MCF 10A (cell line): ENCODE results near the gene LSM11. TPM values are rescaled to one million over a fixed set of nuclear protein-coding genes. Genes with fewer than 3 reads are reported as not detected.
"Not testable (repeated sequence)": the region's sequence is repeated elsewhere in the genome, so short reads cannot be mapped to it uniquely, and the experiment has no call there.

Source experiments
- Bru-seq: library from RNA; stranded (reverse); fragments of 400-500 nt; gene quantifications from one replicate; lab custom pipeline; 2021; lab: Mats Ljungman, UMichigan
- BruChase-seq, 2 experiments: library from RNA; stranded (reverse); fragments of 400-500 nt; gene quantifications; one replicate each; lab custom pipeline; 2021; lab: Mats Ljungman, UMichigan
- BruUV-seq: library from RNA; stranded (reverse); fragments of 400-500 nt; replicated peaks from 2 replicates; lab custom pipeline; 2021; lab: Mats Ljungman, UMichigan
- CTCF ChIA-PET: fragments of 300-600 bp; sonication (Branson Sonifier 250); formaldehyde crosslinking; extraction: SDS; loops from one replicate; lab custom pipeline; 2021; ENCODE audit warnings: antibody characterized with exemption, inconsistent platforms; lab: Yijun Ruan, JAX
- POLR2A ChIA-PET: fragments of 300-600, 350-650 bp; sonication (Branson Sonifier 250); formaldehyde crosslinking; extraction: SDS; loops from one replicate; lab custom pipeline; 2020; ENCODE audit warnings: antibody characterized with exemption, inconsistent platforms; lab: Yijun Ruan, JAX
- DNase-seq: peaks from one replicate; pipeline ENCODE4 v3.0.0-alpha.2; 2018; ENCODE audit not compliant: unreplicated experiment
- H3K27ac Mint-ChIP-seq: one replicate; pipeline ENCODE4 v1.8.0; 2022; ENCODE audit warnings: mild to moderate bottlenecking, low read depth, mixed read lengths; ENCODE audit not compliant: unreplicated experiment
- H3K27me3 Mint-ChIP-seq: one replicate; pipeline ENCODE4 v1.8.0; 2022; ENCODE audit warnings: mixed read lengths; ENCODE audit not compliant: insufficient read depth, unreplicated experiment
- H3K36me3 Mint-ChIP-seq: one replicate; pipeline ENCODE4 v1.8.0; 2022; ENCODE audit warnings: mild to moderate bottlenecking, moderate library complexity, mixed read lengths; ENCODE audit not compliant: insufficient read depth, unreplicated experiment
- H3K4me1 Mint-ChIP-seq: one replicate; pipeline ENCODE4 v1.8.0; 2022; ENCODE audit warnings: mixed read lengths; ENCODE audit not compliant: insufficient read depth, unreplicated experiment
- H3K4me3 Mint-ChIP-seq: one replicate; pipeline ENCODE4 v1.8.0; 2022; ENCODE audit warnings: mild to moderate bottlenecking, moderate library complexity, mixed read lengths; ENCODE audit not compliant: unreplicated experiment
- H3K9me3 Mint-ChIP-seq: one replicate; pipeline ENCODE4 v1.8.0; 2022; ENCODE audit warnings: mixed read lengths; ENCODE audit not compliant: unreplicated experiment
- intact Hi-C: fragments of 100-400 bp; cut with micrococcal nuclease; formaldehyde crosslinking; loops from 2 replicates; pipeline ENCODE4 v1.14.1; 2022
- long read RNA-seq: library from polyadenylated mRNA; stranded (forward); transcript quantifications from one replicate; pipeline ENCODE4 v2.0.0, GENCODE V29; 2022
- total RNA-seq: library from RNA; stranded (reverse); gene quantifications from 2 replicates; pipeline ENCODE4 v1.2.3, GENCODE V29; 2022
- TF ChIP-seq, protein P1 (sequence below): fragments of 200-600 bp; IDR thresholded peaks from one replicate; pipeline ENCODE4 v1.8.0; 2022; ENCODE audit warnings: antibody characterized with exemption, mild to moderate bottlenecking; ENCODE audit not compliant: unreplicated experiment

LSM11 gene
- total RNA-seq, result 3.4 and 4.5 TPM in 2 replicates
- percentile 60 among the genes with signal in this experiment for Bru-seq, nascent RNA
- BruChase-seq, experiment 1, labeled RNA remaining after a 6-hour chase, result percentile 70 among the genes with signal in this experiment
- percentile 81 among the genes with signal in this experiment for BruChase-seq, experiment 2, labeled RNA remaining after a 2-hour chase
- long read RNA-seq, full-length matches to known transcripts, result 3 of 3 reads
- long read RNA-seq, partial matches to known transcripts, result 0 of 3 reads
- long read RNA-seq, other reads (novel, unspliced or antisense), result 0 of 3 reads

DNA sequence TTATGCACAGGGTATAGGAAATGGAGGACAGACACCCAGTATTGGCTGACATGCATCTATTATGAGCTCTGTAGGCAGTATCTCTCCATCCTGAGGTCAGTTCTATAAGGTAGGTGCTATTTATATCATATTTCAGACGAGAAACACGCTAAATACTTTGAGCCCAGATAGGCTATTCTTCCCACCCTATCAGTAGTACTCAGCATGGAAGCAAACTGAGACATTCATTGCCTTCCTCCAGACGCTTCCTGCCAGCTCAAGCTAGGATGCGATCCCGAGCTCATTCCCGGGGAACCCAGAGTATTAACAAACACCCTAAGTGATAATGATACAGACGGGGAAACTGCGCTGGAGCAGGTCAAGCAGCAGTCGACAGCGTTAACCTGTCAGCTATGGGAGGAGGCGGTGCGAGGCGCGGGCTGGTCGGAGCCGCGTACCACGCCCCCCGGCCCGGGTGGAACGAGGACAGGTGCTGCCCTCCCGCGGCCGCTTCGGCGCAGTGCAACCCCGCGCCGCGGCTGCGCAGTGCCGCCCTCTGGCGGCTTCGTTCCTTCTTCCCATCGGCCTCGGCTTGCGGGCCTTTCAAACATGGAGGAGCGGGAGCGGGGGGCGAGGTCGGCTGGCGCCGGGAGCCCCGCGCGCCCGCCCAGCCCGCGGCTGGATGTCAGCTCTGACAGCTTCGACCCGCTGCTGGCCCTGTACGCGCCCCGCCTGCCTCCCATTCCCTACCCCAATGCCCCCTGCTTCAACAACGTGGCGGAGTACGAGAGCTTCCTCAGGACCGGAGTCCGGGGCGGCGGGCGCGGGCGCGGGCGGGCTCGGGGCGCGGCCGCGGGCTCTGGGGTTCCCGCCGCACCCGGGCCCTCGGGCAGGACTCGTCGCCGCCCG, at the start of gene LSM11:
LSM11 (plus strand) TSS at position 550 of the 888 bp plus-strand sequence; CDS start at position 589, 39 bp downstream.
- H3K27me3 Mint-ChIP-seq, result no peaks in the 10 kb centered on the region
- intact Hi-C loops, result loop anchor here (1.0 kb wide), 6 partner anchors 74 to 594 kb away; no protein-coding TSS in a partner anchor
- peak within 1 kb of the TSS; percentile 68 for H3K27ac Mint-ChIP-seq
- H3K4me3 Mint-ChIP-seq, result peak within 1 kb of the TSS; percentile 78
- CTCF ChIA-PET, result interaction anchor here (0.5 to 8.6 kb wide), 87 partner anchors 11 to 1652 kb away, joined by 3 to 177 read pairs (median 3); partner anchors contain the start of gene THG1L
- POLR2A ChIA-PET, result interaction anchor here (0.7 to 1.5 kb wide), 9 partner anchors 9 to 1389 kb away, joined by 3 to 17 read pairs (median 4); partner anchors contain the start of gene THG1L
- no peaks in the 10 kb centered on the region for H3K9me3 Mint-ChIP-seq
- DNase-seq, result peak; percentile 90
- peaks cover 18% of the 10 kb centered on the region for H3K4me1 Mint-ChIP-seq
- H3K36me3 Mint-ChIP-seq, result peaks cover 18% of the 10 kb centered on the region
- no TSS peak for BruUV-seq
- TF ChIP-seq, protein P1, sequence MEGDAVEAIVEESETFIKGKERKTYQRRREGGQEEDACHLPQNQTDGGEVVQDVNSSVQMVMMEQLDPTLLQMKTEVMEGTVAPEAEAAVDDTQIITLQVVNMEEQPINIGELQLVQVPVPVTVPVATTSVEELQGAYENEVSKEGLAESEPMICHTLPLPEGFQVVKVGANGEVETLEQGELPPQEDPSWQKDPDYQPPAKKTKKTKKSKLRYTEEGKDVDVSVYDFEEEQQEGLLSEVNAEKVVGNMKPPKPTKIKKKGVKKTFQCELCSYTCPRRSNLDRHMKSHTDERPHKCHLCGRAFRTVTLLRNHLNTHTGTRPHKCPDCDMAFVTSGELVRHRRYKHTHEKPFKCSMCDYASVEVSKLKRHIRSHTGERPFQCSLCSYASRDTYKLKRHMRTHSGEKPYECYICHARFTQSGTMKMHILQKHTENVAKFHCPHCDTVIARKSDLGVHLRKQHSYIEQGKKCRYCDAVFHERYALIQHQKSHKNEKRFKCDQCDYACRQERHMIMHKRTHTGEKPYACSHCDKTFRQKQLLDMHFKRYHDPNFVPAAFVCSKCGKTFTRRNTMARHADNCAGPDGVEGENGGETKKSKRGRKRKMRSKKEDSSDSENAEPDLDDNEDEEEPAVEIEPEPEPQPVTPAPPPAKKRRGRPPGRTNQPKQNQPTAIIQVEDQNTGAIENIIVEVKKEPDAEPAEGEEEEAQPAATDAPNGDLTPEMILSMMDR, result peak; percentile 100

DNA sequence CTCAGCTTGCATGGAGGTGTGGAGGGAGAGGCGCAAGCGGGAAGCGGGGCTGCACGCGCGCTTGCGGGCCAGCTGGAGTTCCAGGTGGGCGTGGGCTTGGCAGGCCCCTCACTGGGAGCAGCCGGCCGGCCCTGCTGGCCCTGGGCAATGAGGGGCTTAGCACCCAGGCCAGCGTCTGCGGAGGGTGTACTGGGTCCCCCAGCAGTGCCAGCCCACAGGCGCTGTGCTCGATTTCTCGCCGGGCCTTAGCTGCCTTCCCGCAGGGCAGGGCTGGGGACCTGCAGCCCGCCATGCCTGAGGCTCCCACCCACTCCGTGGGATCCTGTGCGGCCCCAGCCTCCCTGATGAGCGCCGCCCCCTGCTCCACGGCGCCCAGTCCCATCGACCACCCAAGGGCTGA, 49.7 kb upstream of the LSM11 start:
- H3K4me3 Mint-ChIP-seq, H3K9me3 Mint-ChIP-seq, H3K4me1 Mint-ChIP-seq, POLR2A ChIA-PET, DNase-seq, H3K27me3 Mint-ChIP-seq, BruUV-seq, intact Hi-C loops, H3K36me3 Mint-ChIP-seq, H3K27ac Mint-ChIP-seq: not testable (repeated sequence)
- CTCF ChIA-PET, result interaction anchor here (2.0 kb wide), 1 partner anchor 25 kb away, joined by 6 read pairs; no protein-coding TSS in a partner anchor

DNA sequence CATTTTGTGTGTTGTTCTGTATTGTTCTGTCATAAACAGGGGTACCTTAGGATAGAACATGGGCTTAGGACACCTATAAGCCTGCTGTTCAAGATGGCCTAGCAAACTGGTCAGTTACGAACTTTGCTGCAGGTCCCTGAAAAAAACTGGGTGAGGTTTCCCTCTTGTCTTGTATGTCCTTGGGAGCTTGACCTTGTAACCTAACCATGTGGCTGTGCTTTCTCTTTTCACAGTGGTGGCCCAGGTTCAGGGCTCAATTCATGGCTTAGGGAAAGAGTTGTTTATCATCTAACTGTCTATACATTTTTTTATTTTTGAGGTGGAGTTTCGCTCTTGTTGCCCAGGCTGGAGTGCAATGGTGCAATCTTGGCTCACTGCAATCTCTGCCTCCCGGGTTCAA, 47.4 kb upstream of the LSM11 start:
- DNase-seq, H3K9me3 Mint-ChIP-seq, BruUV-seq, H3K27ac Mint-ChIP-seq, H3K36me3 Mint-ChIP-seq, intact Hi-C loops, POLR2A ChIA-PET, H3K4me1 Mint-ChIP-seq, H3K4me3 Mint-ChIP-seq, H3K27me3 Mint-ChIP-seq: not testable (repeated sequence)
- CTCF ChIA-PET, result interaction anchor here (0.6 to 1.9 kb wide), 4 partner anchors 22 to 1673 kb away, joined by 3 to 6 read pairs (median 3); no protein-coding TSS in a partner anchor

DNA sequence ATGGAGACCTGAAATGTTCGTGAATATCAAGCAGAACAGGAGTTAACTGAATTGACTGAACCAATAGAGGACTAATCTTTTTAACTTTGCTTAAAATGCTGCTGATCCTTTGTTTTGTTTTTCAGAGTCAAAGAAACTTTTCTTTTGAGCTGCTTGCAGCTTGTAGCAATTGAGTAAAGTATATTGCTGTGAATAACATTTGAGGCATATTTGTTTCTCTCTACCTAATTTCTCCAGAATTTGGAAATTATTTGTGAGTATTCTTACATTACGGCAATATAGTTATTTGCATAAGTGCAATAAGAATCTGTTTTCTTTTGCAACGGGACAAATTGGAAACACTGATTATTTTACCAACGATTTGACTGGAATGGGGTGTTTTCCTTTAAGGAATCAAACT, 44.8 kb upstream of the LSM11 start:
- H3K36me3 Mint-ChIP-seq, H3K4me3 Mint-ChIP-seq, CTCF ChIA-PET, DNase-seq, H3K9me3 Mint-ChIP-seq, BruUV-seq, POLR2A ChIA-PET, H3K27me3 Mint-ChIP-seq, H3K27ac Mint-ChIP-seq, H3K4me1 Mint-ChIP-seq, intact Hi-C loops: not testable (repeated sequence)

DNA sequence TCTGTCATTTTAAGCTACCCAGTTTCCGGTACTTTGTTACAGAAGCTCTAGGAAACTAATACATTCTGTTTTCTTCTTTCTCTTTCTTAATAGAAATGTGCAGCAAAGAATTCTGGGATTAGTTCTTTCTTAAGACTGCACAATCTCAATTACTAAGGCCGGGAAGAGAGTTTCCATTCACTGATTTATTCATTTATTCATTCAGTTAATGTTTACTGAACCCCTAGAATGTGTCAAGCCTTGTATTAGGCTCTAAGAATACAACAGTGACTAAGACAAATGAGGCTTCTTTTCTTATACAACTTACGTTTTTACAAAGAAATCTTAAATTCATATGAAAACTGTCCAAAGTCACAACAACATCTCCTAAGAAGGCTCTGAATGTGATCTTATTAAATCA, 39.8 kb upstream of the LSM11 start:
- Mint-ChIP-seq H3K36me3 (no peaks in the 10 kb centered on the region), H3K4me1 (no peaks in the 10 kb centered on the region), H3K9me3 (no peaks in the 10 kb centered on the region), H3K4me3 (no peak overlapping the region), H3K27me3 (no peaks in the 10 kb centered on the region), H3K27ac (no peak overlapping the region)
- intact Hi-C loops, result no loop called here
- no TSS peak for BruUV-seq
- TF ChIP-seq, protein P1, result no peak
- ChIA-PET POLR2A (no interaction called here), CTCF (interaction anchor here (0.7 to 1.4 kb wide), 2 partner anchors 12 to 39 kb away, joined by 3 to 4 read pairs; no protein-coding TSS in a partner anchor)
- no peak for DNase-seq
